Fibroblast of villous mesenchyme (primary cell): ENCODE data around the gene ITIH5. TPM values are rescaled to one million over a fixed set of nuclear protein-coding genes. Genes with fewer than 3 reads are reported as not detected.

Experiments
- DNase-seq: peaks from one replicate; pipeline ENCODE4 v3.0.0-alpha.2; 2010; ENCODE audit warnings: low read depth
- H3K4me3 ChIP-seq: 2 replicates; pipeline ENCODE4 v1.5.1; 2011; ENCODE audit warnings: low read depth, mild to moderate bottlenecking, low read length
- CTCF ChIP-seq: IDR thresholded peaks from 2 replicates; pipeline ENCODE4 v1.5.1; 2012; ENCODE audit warnings: low read depth, mild to moderate bottlenecking, low read length; ENCODE audit not compliant: insufficient read depth
- total RNA-seq: library from RNA; depleted of rRNA; stranded (reverse); fragments of >200 nt; gene quantifications from 2 replicates; pipeline ENCODE4 v1.2.3, GENCODE V29; 2012

The ITIH5 gene
- total RNA-seq, 1 donor = 0.43 TPM

- no peak overlapping the region for H3K4me3 ChIP-seq
- TF ChIP-seq CTCF = no peak
- no peak for DNase-seq
Measured at GRCh38 chr10:7551950-7552716, 114.6 kb downstream of the ITIH5 start.

- no peak overlapping the region for H3K4me3 ChIP-seq
- no peak for TF ChIP-seq CTCF
- no peak for DNase-seq
Measured at GRCh38 chr10:7551289-7551688, 115.5 kb downstream of the ITIH5 start.

GRCh38 chr10:7550013-7550412 lies 116.8 kb downstream of the ITIH5 start:
- H3K4me3 ChIP-seq = no peak overlapping the region
- TF ChIP-seq CTCF = no peak
- no peak for DNase-seq

- no peak for DNase-seq
- H3K4me3 ChIP-seq = no peak overlapping the region
- TF ChIP-seq CTCF = no peak
Measured at GRCh38 chr10:7547829-7548228, 118.9 kb downstream of the ITIH5 start.

- no peak for DNase-seq
- no peak for TF ChIP-seq CTCF
- no peak overlapping the region for H3K4me3 ChIP-seq
Measured at GRCh38 chr10:7547206-7547605, 119.6 kb downstream of the ITIH5 start.

GRCh38 chr10:7546385-7546967 lies 120.3 kb downstream of the ITIH5 start:
- no peak for TF ChIP-seq CTCF
- no peak for DNase-seq
- H3K4me3 ChIP-seq = no peak overlapping the region
